ENCODE data around the gene PHF21A. TPM values are rescaled to one million over a fixed set of nuclear protein-coding genes. Genes with fewer than 3 reads are reported as not detected.

PHF21A gene
- polyA plus RNA-seq, 1 experiment, result 17.1 TPM

DNA sequence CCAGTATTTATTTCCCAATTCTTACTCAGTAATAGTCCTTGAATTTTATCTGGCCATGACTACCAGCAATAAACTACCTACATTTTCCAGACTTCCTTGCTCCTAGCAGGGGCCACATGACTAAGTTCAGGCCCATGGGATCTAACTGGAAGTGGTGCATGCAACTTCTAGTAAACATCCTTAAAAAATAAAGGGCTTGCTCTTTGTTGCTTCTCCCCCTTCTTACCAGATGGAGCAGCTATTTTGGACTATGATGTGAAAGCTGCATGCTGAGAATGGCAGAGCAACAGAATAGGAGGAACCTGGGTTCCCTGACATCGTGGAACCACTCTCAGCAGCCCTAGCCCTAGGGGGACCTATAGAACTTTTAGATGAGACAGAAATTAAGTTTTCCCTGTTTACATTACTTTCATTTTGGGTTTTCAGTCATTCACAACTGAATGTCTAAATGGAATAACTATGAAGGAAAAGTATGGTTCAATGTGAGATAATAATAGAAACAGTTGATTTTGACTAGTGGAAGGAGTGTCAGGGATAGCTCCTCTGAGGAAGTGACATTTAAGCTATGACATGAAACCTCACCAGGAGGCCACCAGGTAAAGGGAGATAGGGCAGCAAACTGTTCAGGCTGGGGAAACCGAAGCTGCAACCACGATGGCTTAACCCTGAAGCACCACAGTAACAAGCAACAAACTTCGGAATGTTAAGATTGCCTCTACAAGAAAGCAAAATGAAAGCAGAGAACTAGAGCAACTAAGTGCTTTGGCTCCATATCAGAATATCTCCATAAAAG, 48.9 kb downstream of the PHF21A start:
- no peak for DNase-seq (ENCODE audit: low read depth)
- H3K4me3 ChIP-seq (ENCODE audit: low read depth, low read length), result no peak overlapping the region
- CTCF ChIA-PET, result no interaction called here
- TF ChIP-seq CTCF (IDR thresholded peaks at IDR 0.05; ENCODE audit: insufficient read depth, low read depth, low read length), result no peak
- H3K36me3 ChIP-seq (ENCODE audit: control insufficient read depth, insufficient read depth, low read length), result no peaks in the 10 kb centered on the region
- no peaks in the 10 kb centered on the region for H3K27me3 ChIP-seq (ENCODE audit: control insufficient read depth, insufficient read depth, low read length)
- POLR2A ChIA-PET, result no interaction called here

- DNase-seq (ENCODE audit: low read depth), result no peak
- POLR2A ChIA-PET, result no interaction called here
Observed at GRCh38 chr11:46071091-46071490, 50.2 kb downstream of the PHF21A start.

DNA sequence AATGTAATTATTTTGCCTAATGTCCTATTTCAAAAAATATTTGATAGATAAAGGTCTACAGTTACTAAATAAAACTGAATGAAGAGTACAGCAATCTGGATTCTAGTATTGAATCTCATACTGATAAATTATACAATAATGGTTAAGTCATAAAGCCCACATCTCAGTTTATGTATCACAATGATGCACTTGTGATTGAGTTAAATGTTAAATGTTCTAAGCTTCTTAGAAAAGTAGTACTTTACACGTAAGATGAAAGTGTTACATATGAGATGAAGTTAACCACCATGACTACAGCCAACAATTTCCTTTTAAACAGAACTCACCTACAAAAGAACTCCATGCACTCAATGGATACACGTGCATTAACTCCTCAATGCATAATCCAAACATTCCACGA, 51.7 kb downstream of the PHF21A start:
- Histone ChIP-seq H3K36me3 (ENCODE audit: control insufficient read depth, insufficient read depth, low read length) (no peaks in the 10 kb centered on the region), H3K27me3 (ENCODE audit: control insufficient read depth, insufficient read depth, low read length) (no peaks in the 10 kb centered on the region), H3K4me3 (ENCODE audit: low read depth, low read length) (no peak overlapping the region)
- no peak for TF ChIP-seq CTCF (IDR thresholded peaks at IDR 0.05; ENCODE audit: insufficient read depth, low read depth, low read length)
- no peak for DNase-seq (ENCODE audit: low read depth)
- ChIA-PET CTCF (interaction anchor here (1.1 kb wide), 1 partner anchor 105 kb away, joined by 3 read pairs; no protein-coding TSS in a partner anchor), POLR2A (no interaction called here)

More at GRCh38 chr11:46071091-46071490, 50.2 kb downstream of the PHF21A start:
- Histone ChIP-seq H3K27me3 (ENCODE audit: control insufficient read depth, insufficient read depth, low read length) (no peaks in the 10 kb centered on the region), H3K4me3 (ENCODE audit: low read depth, low read length) (no peak overlapping the region), H3K36me3 (ENCODE audit: control insufficient read depth, insufficient read depth, low read length) (no peaks in the 10 kb centered on the region)
- no peak for TF ChIP-seq CTCF (IDR thresholded peaks at IDR 0.05; ENCODE audit: insufficient read depth, low read depth, low read length)
- CTCF ChIA-PET, result no interaction called here

- Histone ChIP-seq H3K27me3 (ENCODE audit: control insufficient read depth, insufficient read depth, low read length) (no peaks in the 10 kb centered on the region), H3K4me3 (ENCODE audit: low read depth, low read length) (no peak overlapping the region), H3K36me3 (ENCODE audit: control insufficient read depth, insufficient read depth, low read length) (no peaks in the 10 kb centered on the region)
- no peak for DNase-seq (ENCODE audit: low read depth)
- POLR2A ChIA-PET, result no interaction called here
- no peak for TF ChIP-seq CTCF (IDR thresholded peaks at IDR 0.05; ENCODE audit: insufficient read depth, low read depth, low read length)
- CTCF ChIA-PET, result no interaction called here
Observed at GRCh38 chr11:46066335-46066734, 54.9 kb downstream of the PHF21A start.

GRCh38 chr11:46065681-46066080, 55.6 kb downstream of the PHF21A start:
- no peak for TF ChIP-seq CTCF (IDR thresholded peaks at IDR 0.05; ENCODE audit: insufficient read depth, low read depth, low read length)
- H3K27me3 ChIP-seq (ENCODE audit: control insufficient read depth, insufficient read depth, low read length), result no peaks in the 10 kb centered on the region
- H3K36me3 ChIP-seq (ENCODE audit: control insufficient read depth, insufficient read depth, low read length), result no peaks in the 10 kb centered on the region
- DNase-seq (ENCODE audit: low read depth), result no peak
- ChIA-PET POLR2A (no interaction called here), CTCF (no interaction called here)
- no peak overlapping the region for H3K4me3 ChIP-seq (ENCODE audit: low read depth, low read length)

Measured in BJ (cell line).